HG02870 (cell line): Measurements from ENCODE around the gene TCAP.

Source experiments
- ATAC-seq: cut with Tn5 transposase; IDR thresholded peaks from one replicate; pipeline ENCODE4 v1.9.1; 2021; ENCODE audit warnings: mild to moderate bottlenecking, moderate library complexity; ENCODE audit not compliant: unreplicated experiment

TCAP gene

GRCh38 chr17:39666231-39666600 is 1.1 kb downstream of the TCAP start:
- no peak for ATAC-seq

- ATAC-seq, result no peak
Observed at GRCh38 chr17:39666601-39667261, 1.6 kb downstream of the TCAP start.

- no peak for ATAC-seq
Observed at GRCh38 chr17:39667262-39667944, 2.3 kb downstream of the TCAP start.

- peak; percentile 47 for ATAC-seq
Observed at GRCh38 chr17:39667945-39668924, 3.1 kb downstream of the TCAP start, which contains the start of gene PNMT. TSS of gene PNMT (plus strand) at chr17:39668453. CDS start at chr17:39668476, 23 bp downstream.

- no peak for ATAC-seq
Observed at GRCh38 chr17:39669897-39670735, 5.0 kb downstream of the TCAP start.

- no peak for ATAC-seq
Observed at GRCh38 chr17:39670746-39671145, 5.6 kb downstream of the TCAP start.

GRCh38 chr17:39671651-39672521 is 6.7 kb downstream of the TCAP start:
- ATAC-seq, result no peak

GRCh38 chr17:39672522-39673334 is 7.6 kb downstream of the TCAP start:
- ATAC-seq, result no peak

GRCh38 chr17:39673335-39674081 is 8.4 kb downstream of the TCAP start:
- ATAC-seq, result no peak

GRCh38 chr17:39674179-39674578 is 9.0 kb downstream of the TCAP start:
- no peak for ATAC-seq

GRCh38 chr17:39674702-39675389 is 9.7 kb downstream of the TCAP start:
- no peak for ATAC-seq

- no peak for ATAC-seq
Observed at GRCh38 chr17:39675390-39676082, 10.4 kb downstream of the TCAP start.

- ATAC-seq, result no peak
Observed at GRCh38 chr17:39676198-39676819, 11.2 kb downstream of the TCAP start.

- ATAC-seq, result no peak
Observed at GRCh38 chr17:39677072-39677471, 11.9 kb downstream of the TCAP start.

GRCh38 chr17:39677542-39678339 is 12.6 kb downstream of the TCAP start:
- ATAC-seq, result no peak
